ENCODE results near the gene TNNC1.

Gene TNNC1

DNA sequence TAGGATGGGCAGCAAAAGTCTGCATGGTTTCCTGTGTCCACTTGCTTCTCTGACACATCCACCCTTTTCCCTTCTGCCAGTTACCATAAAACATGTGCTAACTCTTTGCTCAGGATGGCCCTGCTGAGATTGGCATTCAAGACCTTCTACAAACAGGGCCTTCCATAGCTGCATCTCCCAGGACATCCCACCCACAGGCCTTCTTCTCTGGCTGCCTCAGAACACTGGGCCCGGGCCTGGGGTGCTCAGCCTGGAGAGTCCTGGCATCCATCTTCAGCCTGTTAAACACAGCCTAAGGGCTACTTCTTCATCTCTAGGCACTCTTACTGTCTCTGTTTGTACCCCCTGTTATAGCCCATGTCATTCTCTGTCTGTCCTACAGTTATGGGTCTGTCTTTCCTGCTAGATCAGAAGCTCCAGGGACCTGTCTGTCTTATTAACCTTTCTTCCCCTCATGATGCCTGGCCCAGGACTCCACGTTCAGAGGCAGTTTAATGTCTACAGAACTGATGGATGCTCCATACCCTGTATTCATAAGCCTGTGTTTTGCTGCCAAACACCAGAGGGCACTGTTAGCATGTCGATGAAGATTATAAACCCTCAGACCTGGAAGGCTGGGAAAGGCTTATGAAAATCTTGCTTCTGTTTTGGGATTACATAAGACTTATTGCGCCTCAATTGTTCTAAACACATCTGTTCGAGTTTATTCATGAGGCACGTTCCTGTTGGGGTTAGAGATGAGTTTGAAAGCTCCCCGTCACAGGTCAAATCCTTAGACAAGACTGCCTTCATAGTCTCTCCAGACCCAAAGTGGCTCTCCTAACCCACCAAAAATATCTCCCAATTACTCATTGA lies 25.5 kb downstream of the TNNC1 start:
- DNase-seq = no peak

DNA sequence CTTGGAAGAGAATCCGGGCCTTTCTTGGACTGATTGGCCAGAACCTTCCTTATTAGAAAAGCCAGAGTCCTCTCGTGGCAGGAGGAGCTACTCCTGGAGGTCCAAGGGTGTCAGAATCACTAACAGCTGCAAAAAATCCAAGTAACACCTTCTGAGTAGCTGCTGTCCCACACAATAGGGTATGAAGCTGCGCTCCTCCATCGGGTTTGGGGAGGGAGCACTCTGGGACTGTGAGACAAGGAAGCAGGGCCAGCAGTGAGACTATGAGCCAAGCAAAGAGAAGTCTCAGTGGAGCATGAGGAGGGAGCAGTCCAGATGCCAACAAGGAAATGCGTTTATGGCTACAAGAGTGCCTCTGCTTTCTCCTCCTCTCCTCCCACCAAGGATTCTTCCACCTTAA lies 30.7 kb downstream of the TNNC1 start:
- DNase-seq = no peak

DNA sequence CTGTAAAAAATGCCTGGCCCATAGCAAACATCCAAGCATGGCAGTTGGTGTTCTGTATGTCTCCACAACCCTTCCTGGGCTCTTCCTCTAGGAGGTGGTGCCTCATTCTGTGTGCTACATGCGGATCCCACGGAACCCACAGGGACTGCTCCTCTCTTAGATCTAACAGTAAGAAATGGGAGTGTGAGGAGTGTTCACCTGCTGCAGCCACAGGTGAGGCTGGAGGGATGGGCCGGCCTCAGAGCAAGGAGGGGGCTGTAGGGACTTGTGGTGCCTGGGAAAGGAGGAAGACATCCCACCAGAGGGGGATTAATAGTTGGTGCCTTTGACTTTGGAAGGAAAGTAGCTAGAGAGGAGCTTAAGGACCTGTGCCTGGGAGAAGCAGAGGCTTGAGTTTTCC lies 31.2 kb downstream of the TNNC1 start:
- no peak for DNase-seq

DNA sequence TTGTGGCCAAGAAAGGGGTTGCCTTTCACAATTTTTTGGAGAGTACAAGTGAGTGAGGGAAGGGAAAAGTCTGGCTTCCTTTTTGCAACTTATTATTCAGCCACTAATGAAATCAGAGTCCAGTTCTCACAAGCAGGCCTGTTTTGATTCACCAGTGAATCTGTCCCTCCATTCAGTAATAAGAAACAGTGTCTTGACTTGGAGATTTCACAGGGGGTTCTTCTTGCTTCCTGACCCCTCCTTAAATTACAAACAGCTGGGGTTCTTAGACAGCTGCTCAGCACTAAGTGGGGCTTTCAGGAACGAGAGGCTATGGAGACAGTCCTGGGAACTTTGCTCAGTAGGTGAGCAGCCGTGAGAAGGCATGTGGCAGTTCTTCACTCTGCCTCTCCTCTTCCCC lies 33.5 kb downstream of the TNNC1 start:
- DNase-seq = no peak

- DNase-seq = no peak
Measured at GRCh38 chr3:52415800-52416199, 38.0 kb downstream of the TNNC1 start.

GRCh38 chr3:52408466-52408865 lies 45.4 kb downstream of the TNNC1 start:
- DNase-seq = no peak

DNA sequence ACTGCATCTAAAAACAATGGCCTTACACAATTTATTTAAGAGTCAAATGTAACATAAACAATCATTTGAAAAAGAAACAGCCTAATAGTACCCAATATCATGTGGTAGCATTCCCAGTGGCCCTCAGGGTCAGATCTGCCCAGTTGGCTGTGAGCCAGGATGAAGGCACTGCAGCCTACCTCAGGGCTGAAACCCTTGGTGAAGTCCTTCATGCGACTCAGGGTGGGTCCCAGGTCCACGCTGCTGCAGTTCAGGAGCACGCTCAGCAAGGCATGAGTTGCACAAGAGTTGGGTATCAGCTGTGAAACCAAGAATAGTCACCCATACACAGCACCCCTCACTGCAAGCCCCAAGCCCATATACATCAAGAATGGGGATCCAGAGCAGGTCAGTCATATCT lies 46.1 kb downstream of the TNNC1 start:
- DNase-seq = no peak

DNA sequence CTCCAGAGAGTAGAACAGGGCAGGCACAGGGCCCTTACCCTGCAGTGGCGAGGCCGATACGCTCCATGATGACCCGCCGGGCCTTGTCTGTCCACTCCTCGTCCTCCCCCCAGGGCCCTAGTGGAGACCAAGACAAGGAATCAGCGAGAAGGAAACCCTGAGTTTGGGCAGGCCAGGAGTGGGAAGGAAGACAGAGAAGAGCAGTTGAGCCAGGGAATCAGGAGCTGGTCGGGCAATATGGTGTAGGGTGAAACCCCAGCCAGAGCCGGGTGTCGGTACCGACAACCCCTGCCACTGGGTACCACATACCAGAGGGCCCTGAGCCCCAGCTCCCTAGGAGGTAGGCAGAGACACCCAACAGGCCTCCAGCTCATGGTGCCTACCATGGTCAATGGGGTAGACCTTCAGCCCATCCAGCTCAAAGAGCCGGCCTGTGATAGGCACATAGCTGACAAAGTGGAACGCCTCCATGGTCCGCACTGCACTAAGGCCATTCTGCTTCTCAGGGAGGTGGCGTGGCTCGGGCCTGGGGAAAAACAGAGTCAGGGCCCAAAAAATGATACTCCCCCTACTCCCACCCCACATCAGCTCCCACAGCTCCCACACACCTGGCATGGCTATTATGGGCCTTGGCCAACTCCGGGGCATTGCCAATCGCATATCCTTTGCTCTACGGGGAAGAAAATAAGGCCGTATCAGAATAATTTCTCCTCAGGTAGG lies 46.9 kb downstream of the TNNC1 start:
- DNase-seq = no peak

DNA sequence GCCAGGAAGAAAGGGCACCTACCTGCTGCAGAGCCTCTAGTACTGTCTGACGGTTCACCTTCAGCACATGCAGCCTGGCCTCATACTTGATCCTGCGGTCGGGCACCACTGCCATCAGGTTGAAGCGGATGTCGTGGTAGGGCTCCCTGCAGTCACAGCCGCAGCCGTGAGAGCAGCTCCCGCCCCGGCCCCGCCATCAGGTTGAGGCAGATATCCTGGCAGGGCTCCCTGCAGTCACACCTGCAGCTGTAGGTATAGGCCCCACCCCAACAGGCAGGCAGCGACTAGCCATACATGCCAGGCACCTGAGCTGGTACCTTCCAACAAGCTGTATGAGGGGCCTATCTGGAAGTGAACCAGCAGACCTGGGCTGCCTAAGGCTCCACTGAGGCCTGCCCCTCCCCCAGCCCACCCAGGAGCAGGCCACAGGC lies 47.6 kb downstream of the TNNC1 start:
- DNase-seq = no peak

- no peak for DNase-seq
Measured at GRCh38 chr3:52405601-52406110, 48.2 kb downstream of the TNNC1 start.

DNA sequence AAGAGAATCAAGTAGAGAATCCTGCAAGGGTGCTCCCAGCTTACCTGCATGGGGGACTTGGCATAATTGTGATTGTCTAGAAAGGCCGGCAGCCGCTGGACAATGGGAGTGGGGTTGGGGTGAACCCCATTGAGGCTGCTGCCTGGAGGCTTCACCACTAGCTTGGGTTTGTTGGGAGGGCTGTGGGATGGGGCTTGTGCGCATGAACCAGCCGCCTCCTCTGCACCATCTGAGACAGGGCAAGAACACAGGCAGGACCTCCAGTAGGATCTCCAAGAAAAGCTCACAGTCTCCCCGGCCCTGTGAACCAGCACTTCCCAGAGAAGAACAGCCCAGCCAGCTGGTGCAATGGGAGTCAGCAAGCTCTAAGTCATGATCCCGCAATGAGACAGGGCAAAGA lies 48.8 kb downstream of the TNNC1 start:
- DNase-seq = no peak

DNA sequence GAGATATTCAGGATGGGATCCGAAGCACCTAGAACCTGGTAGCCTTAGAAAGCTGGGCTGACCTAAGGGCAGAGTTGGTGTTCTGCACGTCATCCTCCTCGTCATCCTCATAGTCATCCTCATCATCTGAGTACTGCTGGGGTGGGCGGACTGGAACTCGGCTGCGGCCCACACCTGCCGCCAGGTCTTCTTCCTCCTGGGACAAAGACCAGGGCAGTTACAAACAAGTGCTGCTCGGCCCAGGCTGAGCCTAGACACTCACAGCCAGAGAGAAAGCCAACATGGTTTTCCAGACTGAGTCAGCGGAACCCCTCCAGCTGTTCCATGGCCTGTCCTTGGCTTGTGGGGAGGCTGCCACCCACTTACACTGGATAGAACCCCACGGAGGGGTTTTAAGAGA lies 49.5 kb downstream of the TNNC1 start:
- no peak for DNase-seq

GRCh38 chr3:52403955-52404354 lies 49.9 kb downstream of the TNNC1 start:
- DNase-seq = no peak

DNA sequence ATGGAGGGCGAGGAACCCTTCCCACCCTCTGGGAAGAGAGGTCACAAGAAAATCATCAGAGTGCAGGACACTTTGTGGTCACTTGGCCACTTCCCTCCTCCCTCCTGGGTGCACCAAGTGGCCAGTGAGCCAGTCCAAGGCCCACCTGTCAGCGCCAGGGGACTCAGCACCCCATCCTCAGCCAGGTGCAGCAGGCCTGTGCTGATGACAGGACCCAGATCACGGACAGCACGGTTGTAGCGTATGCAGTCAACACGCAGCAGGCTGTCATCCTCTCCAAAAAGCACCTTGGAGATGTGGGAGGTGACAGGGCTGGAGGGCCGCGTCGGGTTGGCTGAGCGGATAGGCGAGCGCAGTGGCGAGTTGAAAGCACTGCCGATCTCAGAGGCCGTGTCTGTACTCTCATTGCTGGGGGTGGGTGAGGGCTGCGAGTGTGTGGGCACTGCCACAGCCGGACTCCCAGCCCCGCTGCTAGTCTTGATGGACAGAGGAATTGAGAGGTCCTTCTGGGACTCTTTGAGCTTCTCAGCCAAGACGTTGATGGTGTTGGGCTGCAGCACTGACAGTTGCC lies 50.5 kb downstream of the TNNC1 start:
- DNase-seq = no peak

- DNase-seq = no peak
Measured at GRCh38 chr3:52402706-52403270, 51.1 kb downstream of the TNNC1 start.

DNA sequence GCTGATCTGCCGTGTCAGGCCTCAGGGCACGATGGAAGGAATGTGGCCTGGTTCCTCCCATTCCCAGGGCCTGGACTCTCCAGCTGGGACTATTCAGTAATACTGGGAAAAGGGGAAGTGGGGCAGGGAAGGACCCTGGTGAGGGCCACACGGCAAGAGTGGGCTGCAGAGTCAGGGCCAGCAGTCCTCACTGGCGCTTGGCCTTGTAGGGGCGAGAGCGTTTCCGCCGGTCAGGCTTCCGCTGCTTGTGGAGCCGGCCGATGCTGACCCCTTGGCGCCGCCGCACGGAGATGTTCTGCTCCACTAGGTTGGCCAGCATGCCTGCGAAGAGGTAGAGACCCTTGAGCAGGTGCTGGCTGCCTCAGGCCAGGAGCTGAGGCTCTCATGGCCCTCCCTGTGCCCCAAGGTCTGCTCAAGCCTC lies 51.7 kb downstream of the TNNC1 start:
- DNase-seq = no peak

- no peak for DNase-seq
Measured at GRCh38 chr3:52401551-52401950, 52.3 kb downstream of the TNNC1 start.
